PFSK-1 (cell line): ENCODE results near the gene KLHL22.

Source experiments
- FOXP2 ChIP-seq: optimal IDR thresholded peaks from 2 replicates; pipeline ENCODE3; 2011; ENCODE audit warnings: borderline replicate concordance, control low read depth, inconsistent platforms; ENCODE audit not compliant: insufficient read depth; ENCODE audit errors: extremely low read length, extremely low read depth
- POLR2AphosphoS5 ChIP-seq: IDR thresholded peaks from 2 replicates; pipeline ENCODE4 v1.6.1; 2012; ENCODE audit warnings: low read depth, mild to moderate bottlenecking, control low read depth, low read length, moderate library complexity
- TAF1 ChIP-seq: IDR thresholded peaks from 2 replicates; pipeline ENCODE4 v1.6.1; 2012; ENCODE audit warnings: low read length, control low read depth, borderline replicate concordance; ENCODE audit not compliant: insufficient read depth
- TF ChIP-seq, protein P1 (sequence below), 2 experiments: IDR thresholded peaks; 2 replicates each; pipeline versions ENCODE4 v1.6.1 to v1.8.0; 2011 to 2012; ENCODE audit warnings: low read depth in 2 of 2, low read length in 2 of 2, control low read depth in 1 of 2, inconsistent platforms in 1 of 2, mild to moderate bottlenecking in 1 of 2, moderate library complexity in 1 of 2; ENCODE audit not compliant: insufficient read depth in 1 of 2

DNA sequence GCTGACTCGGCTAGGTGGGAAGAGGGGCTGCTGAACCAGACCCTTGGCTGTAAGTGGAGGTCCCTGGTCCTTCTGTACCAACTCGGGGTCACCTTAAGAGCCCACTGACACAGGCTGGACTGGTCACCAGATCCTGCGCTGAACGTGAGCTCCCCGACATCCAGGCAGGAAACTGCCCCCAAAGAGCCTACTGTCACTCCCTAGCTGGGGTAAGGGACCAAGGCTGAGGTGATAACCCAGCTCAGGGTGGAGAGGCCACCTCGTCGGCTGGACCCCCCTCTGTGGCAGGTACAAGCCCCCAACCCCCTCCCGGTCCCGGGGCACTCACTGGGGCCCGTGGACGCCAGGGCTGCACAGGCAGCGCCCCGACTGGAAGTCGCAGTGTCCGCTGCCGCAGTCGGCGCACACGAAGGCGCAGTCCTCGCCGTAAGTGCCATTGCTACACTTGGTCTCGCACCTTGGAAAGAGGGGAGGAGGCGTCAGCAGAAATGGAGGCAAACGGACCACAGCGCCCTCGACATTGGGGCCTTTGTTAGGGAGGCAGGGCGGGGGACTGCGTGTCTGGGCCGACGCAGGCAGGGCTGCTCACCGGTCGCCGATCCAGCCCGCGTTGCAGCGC is 65.4 kb downstream of the KLHL22 start:
- TF ChIP-seq, protein P1, sequence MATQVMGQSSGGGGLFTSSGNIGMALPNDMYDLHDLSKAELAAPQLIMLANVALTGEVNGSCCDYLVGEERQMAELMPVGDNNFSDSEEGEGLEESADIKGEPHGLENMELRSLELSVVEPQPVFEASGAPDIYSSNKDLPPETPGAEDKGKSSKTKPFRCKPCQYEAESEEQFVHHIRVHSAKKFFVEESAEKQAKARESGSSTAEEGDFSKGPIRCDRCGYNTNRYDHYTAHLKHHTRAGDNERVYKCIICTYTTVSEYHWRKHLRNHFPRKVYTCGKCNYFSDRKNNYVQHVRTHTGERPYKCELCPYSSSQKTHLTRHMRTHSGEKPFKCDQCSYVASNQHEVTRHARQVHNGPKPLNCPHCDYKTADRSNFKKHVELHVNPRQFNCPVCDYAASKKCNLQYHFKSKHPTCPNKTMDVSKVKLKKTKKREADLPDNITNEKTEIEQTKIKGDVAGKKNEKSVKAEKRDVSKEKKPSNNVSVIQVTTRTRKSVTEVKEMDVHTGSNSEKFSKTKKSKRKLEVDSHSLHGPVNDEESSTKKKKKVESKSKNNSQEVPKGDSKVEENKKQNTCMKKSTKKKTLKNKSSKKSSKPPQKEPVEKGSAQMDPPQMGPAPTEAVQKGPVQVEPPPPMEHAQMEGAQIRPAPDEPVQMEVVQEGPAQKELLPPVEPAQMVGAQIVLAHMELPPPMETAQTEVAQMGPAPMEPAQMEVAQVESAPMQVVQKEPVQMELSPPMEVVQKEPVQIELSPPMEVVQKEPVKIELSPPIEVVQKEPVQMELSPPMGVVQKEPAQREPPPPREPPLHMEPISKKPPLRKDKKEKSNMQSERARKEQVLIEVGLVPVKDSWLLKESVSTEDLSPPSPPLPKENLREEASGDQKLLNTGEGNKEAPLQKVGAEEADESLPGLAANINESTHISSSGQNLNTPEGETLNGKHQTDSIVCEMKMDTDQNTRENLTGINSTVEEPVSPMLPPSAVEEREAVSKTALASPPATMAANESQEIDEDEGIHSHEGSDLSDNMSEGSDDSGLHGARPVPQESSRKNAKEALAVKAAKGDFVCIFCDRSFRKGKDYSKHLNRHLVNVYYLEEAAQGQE (IDR thresholded peaks at IDR 0.05; ENCODE audit: insufficient read depth in 1 of 2, low read depth in 2 of 2, low read length in 2 of 2): no peak
- no peak for TF ChIP-seq POLR2AphosphoS5
- TF ChIP-seq TAF1: no peak
- TF ChIP-seq FOXP2: no peak
